ENCODE results near the gene NOP56.

DNA sequence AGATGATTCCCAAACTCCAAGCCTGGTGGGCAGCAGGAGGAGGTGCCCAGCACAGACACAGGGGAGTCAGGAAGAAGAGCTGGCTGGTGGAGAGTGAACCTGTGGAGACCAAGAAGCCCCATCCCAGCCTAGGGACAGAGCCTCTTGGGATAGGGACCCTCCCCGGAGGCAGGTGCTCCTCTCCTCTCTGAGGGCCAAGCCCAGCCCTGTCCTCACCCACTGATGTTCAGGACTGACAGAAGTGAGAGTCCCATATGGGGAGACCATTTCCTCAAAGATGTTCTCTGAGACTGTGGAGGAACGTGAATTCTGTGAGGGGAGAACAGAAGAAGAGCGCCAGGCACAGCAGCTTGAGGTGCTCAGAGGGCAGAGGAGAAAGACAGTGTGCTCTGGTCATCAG lies 37.8 kb downstream of the NOP56 start:
- TF ChIP-seq CTCF (IDR thresholded peaks at IDR 0.05) (no peak), EZH2 (IDR thresholded peaks at IDR 0.05) (no peak)
